Fibroblast of skin of left biceps (primary cell): ENCODE data around the gene C4orf50.

Source experiments
- DNase-seq, 2 experiments: peaks; one replicate each; pipeline ENCODE4 v3.0.0-alpha.2; 2013; ENCODE audit warnings: low read depth in 2 of 2

C4orf50 gene

GRCh38 chr4:5921101-5921980, 96.9 kb downstream of the C4orf50 start:
- DNase-seq: no peak

- no peak for DNase-seq
These were observed 98.7 kb downstream of the C4orf50 start for GRCh38 chr4:5919571-5919970.

- DNase-seq: no peak
These were observed 99.2 kb downstream of the C4orf50 start for GRCh38 chr4:5919044-5919443.

GRCh38 chr4:5918331-5918985, 99.8 kb downstream of the C4orf50 start:
- no peak for DNase-seq

GRCh38 chr4:5917672-5918071, 100.6 kb downstream of the C4orf50 start:
- no peak for DNase-seq

- no peak for DNase-seq
These were observed 102.0 kb downstream of the C4orf50 start for GRCh38 chr4:5916229-5916628.

GRCh38 chr4:5913454-5913853, 104.8 kb downstream of the C4orf50 start:
- DNase-seq: no peak

- no peak for DNase-seq
These were observed 105.6 kb downstream of the C4orf50 start for GRCh38 chr4:5912614-5913019.

GRCh38 chr4:5908876-5909427, 109.3 kb downstream of the C4orf50 start:
- no peak for DNase-seq

- no peak for DNase-seq
These were observed 112.0 kb downstream of the C4orf50 start for GRCh38 chr4:5906191-5906590.

- DNase-seq: no peak
These were observed 112.5 kb downstream of the C4orf50 start for GRCh38 chr4:5905714-5906113.

GRCh38 chr4:5900844-5901243, 117.4 kb downstream of the C4orf50 start:
- DNase-seq: no peak

GRCh38 chr4:5899881-5900280, 118.3 kb downstream of the C4orf50 start:
- DNase-seq: no peak

- no peak for DNase-seq
These were observed 118.8 kb downstream of the C4orf50 start for GRCh38 chr4:5899396-5899795.

- DNase-seq: no peak
These were observed 120.6 kb downstream of the C4orf50 start for GRCh38 chr4:5897674-5898073.

- no peak for DNase-seq
These were observed 122.9 kb downstream of the C4orf50 start for GRCh38 chr4:5895287-5895686.

- DNase-seq: no peak
These were observed 124.0 kb downstream of the C4orf50 start for GRCh38 chr4:5894266-5894665.

GRCh38 chr4:5893591-5893990, 124.6 kb downstream of the C4orf50 start:
- no peak for DNase-seq

GRCh38 chr4:5893004-5893580, 125.1 kb downstream of the C4orf50 start, which contains the start of gene CRMP1:
CRMP1 (minus strand) TSS chr4:5893086; CDS start chr4:5892969, 117 bp downstream.
- DNase-seq: no peak

GRCh38 chr4:5892323-5893003, 125.8 kb downstream of the C4orf50 start:
- DNase-seq: no peak

GRCh38 chr4:5891563-5892322, 126.5 kb downstream of the C4orf50 start:
- DNase-seq: no peak
